ENCODE measurements around the gene DAAM2.

Gene DAAM2

DNA sequence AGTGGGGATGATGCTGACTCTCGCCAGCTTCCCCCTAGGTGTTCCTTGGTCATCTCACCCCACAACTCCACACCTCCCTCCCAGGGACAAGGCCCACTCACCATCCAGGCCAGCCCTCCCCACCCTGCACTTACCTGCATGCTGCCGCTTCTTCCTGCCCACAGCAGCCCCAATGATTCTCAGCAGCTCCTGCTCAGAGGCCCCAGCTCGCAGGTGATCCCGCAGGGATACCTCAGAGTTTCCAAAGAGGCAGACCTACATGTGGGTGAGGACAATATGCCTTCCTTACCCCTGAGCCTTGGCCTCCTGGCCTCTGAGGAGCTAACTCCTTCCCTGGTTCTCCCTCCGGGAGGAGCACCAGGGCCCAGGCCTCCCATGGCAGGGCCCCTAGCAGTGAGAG lies 117.5 kb downstream of the DAAM2 start:
- H3K4me3 ChIP-seq (ENCODE audit: low read depth, low read length): no peak overlapping the region
- H3K27ac ChIP-seq (ENCODE audit: low read depth, low read length): no peak overlapping the region
- no peaks in the 10 kb centered on the region for H3K4me1 ChIP-seq (ENCODE audit: control insufficient read depth, insufficient read depth, low read length)
- H3K36me3 ChIP-seq (ENCODE audit: control insufficient read depth, insufficient read depth, low read length): peaks cover 42% of the 10 kb centered on the region
- no peaks in the 10 kb centered on the region for H3K9me3 ChIP-seq (ENCODE audit: control insufficient read depth, insufficient read depth, low read depth, low read length)
- no peaks in the 10 kb centered on the region for H3K27me3 ChIP-seq (ENCODE audit: control insufficient read depth, insufficient read depth, low read length)
- no peak overlapping the region for H3K9ac ChIP-seq (ENCODE audit: low read length)

DNA sequence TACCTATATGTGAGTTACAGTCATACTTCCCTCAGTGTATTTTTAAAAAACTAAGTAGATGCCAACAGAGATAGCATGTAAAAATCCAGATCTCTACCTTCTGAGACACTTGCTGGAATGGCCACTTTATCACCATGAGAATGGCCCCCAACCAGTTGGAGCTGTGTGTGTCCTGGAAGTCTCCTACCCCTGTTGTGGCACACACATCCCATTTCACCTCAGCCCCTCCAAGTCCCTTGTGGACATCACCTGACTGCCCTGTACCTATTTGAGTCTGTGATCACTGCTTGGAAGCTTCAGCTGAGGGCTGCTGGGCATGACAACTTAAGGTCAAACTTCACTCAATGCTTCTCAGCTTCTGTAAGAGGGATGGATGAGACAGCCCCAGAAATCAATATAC lies 118.0 kb downstream of the DAAM2 start:
- no peak overlapping the region for H3K9ac ChIP-seq (ENCODE audit: low read length)
- no peak overlapping the region for H3K4me3 ChIP-seq (ENCODE audit: low read depth, low read length)
- H3K4me1 ChIP-seq (ENCODE audit: control insufficient read depth, insufficient read depth, low read length): no peaks in the 10 kb centered on the region
- H3K27ac ChIP-seq (ENCODE audit: low read depth, low read length): no peak overlapping the region
- no peaks in the 10 kb centered on the region for H3K9me3 ChIP-seq (ENCODE audit: control insufficient read depth, insufficient read depth, low read depth, low read length)
- peaks cover 46% of the 10 kb centered on the region for H3K36me3 ChIP-seq (ENCODE audit: control insufficient read depth, insufficient read depth, low read length)
- H3K27me3 ChIP-seq (ENCODE audit: control insufficient read depth, insufficient read depth, low read length): no peaks in the 10 kb centered on the region

DNA sequence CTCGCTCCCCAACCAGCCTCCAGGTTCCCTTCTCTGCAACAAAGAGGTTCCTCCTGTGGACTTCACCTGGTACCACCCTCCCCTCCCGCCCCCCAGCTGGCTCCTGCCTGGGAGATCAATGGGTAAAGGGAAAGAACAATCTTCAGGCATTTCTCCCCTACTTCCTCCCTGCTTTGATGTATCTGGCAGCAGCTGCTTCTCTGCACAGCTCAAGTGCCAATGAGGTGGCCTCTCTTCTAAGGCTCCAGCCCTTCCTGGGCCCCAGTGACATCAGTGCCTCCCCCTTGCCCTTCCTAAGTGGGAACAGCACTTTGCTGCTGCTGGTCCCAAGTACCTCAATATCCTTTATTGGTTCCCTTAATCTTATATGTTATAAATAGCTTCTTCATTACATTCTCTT lies 118.6 kb downstream of the DAAM2 start:
- H3K9ac ChIP-seq (ENCODE audit: low read length): no peak overlapping the region
- no peak overlapping the region for H3K4me3 ChIP-seq (ENCODE audit: low read depth, low read length)
- no peaks in the 10 kb centered on the region for H3K27me3 ChIP-seq (ENCODE audit: control insufficient read depth, insufficient read depth, low read length)
- no peak overlapping the region for H3K27ac ChIP-seq (ENCODE audit: low read depth, low read length)
- peaks cover 46% of the 10 kb centered on the region for H3K36me3 ChIP-seq (ENCODE audit: control insufficient read depth, insufficient read depth, low read length)
- no peaks in the 10 kb centered on the region for H3K9me3 ChIP-seq (ENCODE audit: control insufficient read depth, insufficient read depth, low read depth, low read length)
- no peaks in the 10 kb centered on the region for H3K4me1 ChIP-seq (ENCODE audit: control insufficient read depth, insufficient read depth, low read length)

DNA sequence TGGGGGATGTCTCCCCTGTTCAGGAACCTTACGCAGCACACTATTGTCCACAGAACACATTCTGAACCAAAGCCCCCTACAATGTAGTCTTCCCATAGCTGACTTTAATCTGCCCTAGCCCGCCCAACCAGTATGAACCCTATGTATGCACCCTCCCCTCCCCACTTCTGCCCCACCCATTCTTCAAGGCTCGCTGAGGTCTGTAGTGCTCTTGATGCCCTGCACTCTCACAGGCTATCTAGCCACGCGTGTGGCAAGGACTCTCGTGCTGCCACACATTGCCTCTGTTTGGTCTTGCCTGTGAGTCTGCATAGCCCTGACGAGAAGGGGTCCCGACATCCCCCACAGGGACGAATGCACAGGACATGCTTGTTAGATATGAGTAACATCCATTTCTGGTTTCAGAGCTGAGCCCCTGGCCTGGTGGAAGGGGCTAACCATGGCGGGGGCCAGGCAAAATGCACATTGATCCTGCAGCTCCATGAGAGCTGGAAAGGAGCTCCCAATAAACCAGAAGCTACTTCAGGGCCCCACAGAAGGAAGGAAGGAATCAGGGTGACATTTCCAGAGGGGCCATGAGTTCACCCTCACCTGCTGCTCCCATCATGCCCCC lies 119.4 kb downstream of the DAAM2 start:
- H3K4me3 ChIP-seq (ENCODE audit: low read depth, low read length): no peak overlapping the region
- peaks cover 44% of the 10 kb centered on the region for H3K36me3 ChIP-seq (ENCODE audit: control insufficient read depth, insufficient read depth, low read length)
- no peaks in the 10 kb centered on the region for H3K9me3 ChIP-seq (ENCODE audit: control insufficient read depth, insufficient read depth, low read depth, low read length)
- H3K9ac ChIP-seq (ENCODE audit: low read length): no peak overlapping the region
- no peak overlapping the region for H3K27ac ChIP-seq (ENCODE audit: low read depth, low read length)
- H3K4me1 ChIP-seq (ENCODE audit: control insufficient read depth, insufficient read depth, low read length): no peaks in the 10 kb centered on the region
- no peaks in the 10 kb centered on the region for H3K27me3 ChIP-seq (ENCODE audit: control insufficient read depth, insufficient read depth, low read length)

DNA sequence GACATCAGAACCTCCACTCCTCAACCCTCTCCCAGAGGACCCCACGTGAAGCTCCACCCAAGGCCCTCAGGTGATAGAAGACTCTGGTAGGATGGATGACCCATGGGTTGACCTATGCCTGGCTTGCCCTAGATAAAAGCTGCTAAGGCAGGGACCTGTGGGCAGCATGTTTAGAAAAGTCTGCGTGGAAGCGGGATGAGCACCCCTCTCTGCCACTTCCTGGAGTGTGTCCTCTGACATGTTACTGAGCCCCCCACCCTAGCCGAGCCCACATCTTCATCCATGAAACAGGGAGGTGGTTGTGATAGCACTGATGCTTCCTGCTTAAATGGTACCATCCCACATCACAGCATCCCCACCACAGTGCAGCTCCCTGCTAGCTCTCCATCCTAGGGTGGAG lies 120.3 kb downstream of the DAAM2 start:
- Histone ChIP-seq H3K4me1 (ENCODE audit: control insufficient read depth, insufficient read depth, low read length) (no peaks in the 10 kb centered on the region), H3K9ac (ENCODE audit: low read length) (no peak overlapping the region), H3K27ac (ENCODE audit: low read depth, low read length) (no peak overlapping the region), H3K9me3 (ENCODE audit: control insufficient read depth, insufficient read depth, low read depth, low read length) (no peaks in the 10 kb centered on the region), H3K27me3 (ENCODE audit: control insufficient read depth, insufficient read depth, low read length) (no peaks in the 10 kb centered on the region), H3K36me3 (ENCODE audit: control insufficient read depth, insufficient read depth, low read length) (peaks cover 42% of the 10 kb centered on the region), H3K4me3 (ENCODE audit: low read depth, low read length) (no peak overlapping the region)

DNA sequence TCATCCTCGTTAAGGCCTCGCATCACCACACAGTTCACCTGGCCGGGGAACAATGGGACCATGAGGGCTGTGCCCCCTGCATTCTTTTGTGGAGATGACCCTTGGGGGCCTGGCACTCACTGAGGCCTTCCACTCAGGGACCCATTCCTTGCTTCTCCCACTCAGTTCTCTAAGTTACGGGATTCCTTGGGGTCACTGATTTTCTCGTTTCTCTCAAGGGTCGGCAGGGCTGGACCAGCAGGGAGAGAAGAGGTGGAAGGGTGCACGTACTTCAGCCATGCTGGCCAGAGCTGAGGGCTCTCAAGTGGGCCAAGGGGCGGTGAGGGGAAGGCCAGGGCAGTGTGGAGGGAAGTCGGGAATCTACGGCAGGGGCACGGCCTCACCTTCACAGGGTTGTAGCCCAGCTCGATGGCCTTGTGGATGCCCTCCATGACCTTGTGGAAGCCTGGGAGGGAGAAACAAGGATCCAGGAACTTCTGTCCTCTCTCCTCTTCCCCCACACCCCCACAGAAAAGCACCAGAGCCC lies 121.3 kb downstream of the DAAM2 start:
- Histone ChIP-seq H3K4me1 (ENCODE audit: control insufficient read depth, insufficient read depth, low read length) (no peaks in the 10 kb centered on the region), H3K27ac (ENCODE audit: low read depth, low read length) (no peak overlapping the region), H3K9me3 (ENCODE audit: control insufficient read depth, insufficient read depth, low read depth, low read length) (no peaks in the 10 kb centered on the region), H3K36me3 (ENCODE audit: control insufficient read depth, insufficient read depth, low read length) (peaks cover 42% of the 10 kb centered on the region), H3K9ac (ENCODE audit: low read length) (no peak overlapping the region), H3K27me3 (ENCODE audit: control insufficient read depth, insufficient read depth, low read length) (no peaks in the 10 kb centered on the region), H3K4me3 (ENCODE audit: low read depth, low read length) (no peak overlapping the region)

DNA sequence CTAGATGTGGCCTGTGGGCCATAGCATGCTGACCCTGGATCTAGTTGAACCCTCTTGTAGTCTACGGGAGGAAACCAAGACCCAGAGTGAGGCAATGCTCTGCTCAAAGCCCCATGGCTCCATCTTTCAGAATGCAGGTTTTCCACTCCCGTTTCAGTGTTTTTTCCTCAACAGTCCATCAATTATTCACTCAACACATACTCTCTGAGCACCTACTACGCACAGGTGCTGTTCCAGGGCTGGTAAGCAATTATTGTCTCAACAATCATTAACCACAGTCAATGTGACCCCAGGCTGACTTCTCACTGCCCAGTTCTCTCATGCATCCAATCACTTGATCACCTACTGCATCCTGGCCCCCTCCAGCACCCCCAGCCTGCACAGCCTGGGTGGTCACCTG lies 122.1 kb downstream of the DAAM2 start:
- Histone ChIP-seq H3K4me1 (ENCODE audit: control insufficient read depth, insufficient read depth, low read length) (no peaks in the 10 kb centered on the region), H3K27ac (ENCODE audit: low read depth, low read length) (no peak overlapping the region), H3K4me3 (ENCODE audit: low read depth, low read length) (no peak overlapping the region), H3K9me3 (ENCODE audit: control insufficient read depth, insufficient read depth, low read depth, low read length) (no peaks in the 10 kb centered on the region), H3K9ac (ENCODE audit: low read length) (no peak overlapping the region), H3K36me3 (ENCODE audit: control insufficient read depth, insufficient read depth, low read length) (peaks cover 39% of the 10 kb centered on the region), H3K27me3 (ENCODE audit: control insufficient read depth, insufficient read depth, low read length) (no peaks in the 10 kb centered on the region)

DNA sequence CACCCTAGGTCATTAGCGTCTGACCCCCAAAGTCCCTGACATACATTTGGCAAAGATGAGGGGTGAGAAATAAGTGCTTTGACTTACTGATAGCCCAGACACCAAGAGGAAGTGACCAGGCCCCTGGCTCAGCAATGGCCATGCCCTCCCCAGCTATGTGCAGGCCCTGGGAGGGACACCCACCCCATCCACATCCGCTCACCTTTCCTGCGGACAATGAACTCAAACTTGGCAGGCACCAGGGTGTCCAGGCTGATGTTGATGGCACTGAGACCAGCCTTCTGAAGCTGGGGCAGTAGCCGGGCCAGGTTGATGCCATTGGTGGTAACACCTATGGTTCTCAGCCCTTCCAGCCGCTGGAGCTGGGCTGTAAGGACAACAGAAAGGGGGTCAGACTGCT lies 123.7 kb downstream of the DAAM2 start:
- H3K27me3 ChIP-seq (ENCODE audit: control insufficient read depth, insufficient read depth, low read length): no peaks in the 10 kb centered on the region
- H3K4me3 ChIP-seq (ENCODE audit: low read depth, low read length): no peak overlapping the region
- H3K9me3 ChIP-seq (ENCODE audit: control insufficient read depth, insufficient read depth, low read depth, low read length): no peaks in the 10 kb centered on the region
- H3K9ac ChIP-seq (ENCODE audit: low read length): no peak overlapping the region
- H3K36me3 ChIP-seq (ENCODE audit: control insufficient read depth, insufficient read depth, low read length): peaks cover 31% of the 10 kb centered on the region
- H3K4me1 ChIP-seq (ENCODE audit: control insufficient read depth, insufficient read depth, low read length): no peaks in the 10 kb centered on the region
- H3K27ac ChIP-seq (ENCODE audit: low read depth, low read length): no peak overlapping the region

DNA sequence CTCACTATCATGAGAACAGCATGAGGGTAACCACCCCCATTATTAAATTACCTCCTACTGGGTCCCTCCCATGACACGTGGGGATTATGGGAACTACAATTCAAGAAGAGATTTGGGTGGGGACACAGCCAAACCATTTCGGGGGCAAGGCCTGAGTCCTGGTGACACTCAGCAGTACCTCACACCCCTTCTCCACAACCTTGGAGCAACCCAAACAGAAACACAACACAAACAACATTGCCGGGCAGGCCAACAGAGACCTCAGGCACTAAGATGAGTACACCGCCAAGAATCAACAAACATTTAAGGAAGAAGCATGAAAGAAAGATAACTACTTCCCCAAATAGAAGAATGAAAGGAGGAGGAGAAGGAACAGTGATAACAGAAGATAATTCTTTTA lies 125.2 kb downstream of the DAAM2 start:
- Histone ChIP-seq H3K27ac (ENCODE audit: low read depth, low read length) (no peak overlapping the region), H3K9ac (ENCODE audit: low read length) (no peak overlapping the region), H3K36me3 (ENCODE audit: control insufficient read depth, insufficient read depth, low read length) (peaks cover 33% of the 10 kb centered on the region; the same call in 1 of the 2 replicates), H3K27me3 (ENCODE audit: control insufficient read depth, insufficient read depth, low read length) (no peaks in the 10 kb centered on the region), H3K9me3 (ENCODE audit: control insufficient read depth, insufficient read depth, low read depth, low read length) (no peaks in the 10 kb centered on the region), H3K4me3 (ENCODE audit: low read depth, low read length) (no peak overlapping the region), H3K4me1 (ENCODE audit: control insufficient read depth, insufficient read depth, low read length) (no peaks in the 10 kb centered on the region)

DNA sequence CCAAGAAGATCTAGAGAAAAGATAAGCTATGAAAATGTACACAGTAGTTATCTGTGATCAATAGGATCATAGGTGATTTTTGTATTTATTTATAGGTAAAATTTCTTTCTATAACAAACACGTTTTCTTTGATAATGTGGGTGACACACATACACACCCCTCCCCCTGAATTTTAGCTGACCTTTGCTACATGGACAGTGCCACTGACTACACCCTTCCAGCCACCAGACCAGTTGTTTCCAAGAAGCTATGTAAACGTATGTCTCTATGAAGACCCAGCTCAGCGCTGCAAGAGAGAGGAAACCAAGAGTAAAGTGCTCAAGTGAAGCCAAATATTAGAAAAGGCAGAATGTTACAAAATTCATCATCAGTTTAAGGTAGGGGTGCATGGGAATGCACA lies 125.8 kb downstream of the DAAM2 start:
- no peak overlapping the region for H3K27ac ChIP-seq (ENCODE audit: low read depth, low read length)
- H3K36me3 ChIP-seq (ENCODE audit: control insufficient read depth, insufficient read depth, low read length): peaks cover 29% of the 10 kb centered on the region; the same call in 1 of the 2 replicates
- no peaks in the 10 kb centered on the region for H3K9me3 ChIP-seq (ENCODE audit: control insufficient read depth, insufficient read depth, low read depth, low read length)
- no peaks in the 10 kb centered on the region for H3K4me1 ChIP-seq (ENCODE audit: control insufficient read depth, insufficient read depth, low read length)
- no peak overlapping the region for H3K4me3 ChIP-seq (ENCODE audit: low read depth, low read length)
- H3K9ac ChIP-seq (ENCODE audit: low read length): no peak overlapping the region
- H3K27me3 ChIP-seq (ENCODE audit: control insufficient read depth, insufficient read depth, low read length): no peaks in the 10 kb centered on the region

DNA sequence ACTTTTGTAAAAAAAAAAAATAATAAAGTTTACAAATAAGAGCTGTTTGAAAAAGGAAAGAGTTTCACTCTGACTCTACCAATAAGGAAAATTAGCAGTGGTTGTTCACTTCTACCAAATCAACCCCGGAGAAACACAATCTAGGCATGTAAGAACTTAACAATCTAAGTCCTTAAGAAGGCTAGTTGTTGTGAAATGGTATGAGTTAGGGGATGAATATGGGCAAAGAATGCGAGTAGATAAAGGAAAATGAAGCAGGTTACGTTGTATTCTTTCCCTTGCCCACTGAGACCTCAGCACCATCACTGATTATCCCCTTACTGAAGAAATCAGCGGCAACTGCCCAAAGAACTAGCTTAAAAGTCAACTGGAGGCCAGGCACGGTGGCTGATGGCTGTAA lies 126.7 kb downstream of the DAAM2 start:
- H3K9ac ChIP-seq (ENCODE audit: low read length): no peak overlapping the region
- H3K27ac ChIP-seq (ENCODE audit: low read depth, low read length): no peak overlapping the region
- no peak overlapping the region for H3K4me3 ChIP-seq (ENCODE audit: low read depth, low read length)
- no peaks in the 10 kb centered on the region for H3K4me1 ChIP-seq (ENCODE audit: control insufficient read depth, insufficient read depth, low read length)
- no peaks in the 10 kb centered on the region for H3K27me3 ChIP-seq (ENCODE audit: control insufficient read depth, insufficient read depth, low read length)
- no peaks in the 10 kb centered on the region for H3K9me3 ChIP-seq (ENCODE audit: control insufficient read depth, insufficient read depth, low read depth, low read length)
- peaks cover 30% of the 10 kb centered on the region; the same call in 1 of the 2 replicates for H3K36me3 ChIP-seq (ENCODE audit: control insufficient read depth, insufficient read depth, low read length)
